NCI-H2227 (cell line): ENCODE measurements around the gene TVP23B.
A peak's percentile ranks its signal among the peaks of the same experiment; 100 is the strongest.
"Not testable (repeated sequence)": the region's sequence is repeated elsewhere in the genome, so short reads cannot be mapped to it uniquely, and the experiment has no call there.

Experiments used
- DNase-seq: peaks from one replicate; lab custom pipeline; 2025; ENCODE audit not compliant: unreplicated experiment; lab: John Stamatoyannopoulos, UW

TVP23B gene

GRCh38 chr17:18786890-18787289 lies 5.9 kb downstream of the TVP23B start:
- not testable (repeated sequence) for DNase-seq

GRCh38 chr17:18791402-18791801 lies 10.4 kb downstream of the TVP23B start:
- DNase-seq, result not testable (repeated sequence)

- not testable (repeated sequence) for DNase-seq
Observed at GRCh38 chr17:18794841-18795240, 13.9 kb downstream of the TVP23B start.

- not testable (repeated sequence) for DNase-seq
Observed at GRCh38 chr17:18796887-18797286, 15.9 kb downstream of the TVP23B start.

- DNase-seq, result not testable (repeated sequence)
Observed at GRCh38 chr17:18803458-18804245, 22.7 kb downstream of the TVP23B start.

- not testable (repeated sequence) for DNase-seq
Observed at GRCh38 chr17:18815924-18816323, 34.9 kb downstream of the TVP23B start.

GRCh38 chr17:18816489-18817371 lies 35.7 kb downstream of the TVP23B start:
- peak; percentile 65 for DNase-seq

GRCh38 chr17:18821430-18821829 lies 40.4 kb downstream of the TVP23B start:
- not testable (repeated sequence) for DNase-seq

- not testable (repeated sequence) for DNase-seq
Observed at GRCh38 chr17:18827613-18828012, 46.6 kb downstream of the TVP23B start.

GRCh38 chr17:18848501-18848900 lies 67.5 kb downstream of the TVP23B start:
- no peak for DNase-seq

- no peak for DNase-seq
Observed at GRCh38 chr17:18850679-18851078, 69.7 kb downstream of the TVP23B start.

- no peak for DNase-seq
Observed at GRCh38 chr17:18851201-18851600, 70.2 kb downstream of the TVP23B start.

GRCh38 chr17:18854956-18855355 lies 74.0 kb downstream of the TVP23B start:
- DNase-seq, result no peak

GRCh38 chr17:18855831-18856569 lies 75.0 kb downstream of the TVP23B start:
- DNase-seq, result peak; percentile 93
